Ramos (cell line): ENCODE data around the gene FILIP1L.

Source experiments
- in situ Hi-C: fragments of 300-500 bp; cut with MboI; formaldehyde crosslinking; loops from one replicate; pipeline ENCODE4 v1.14.3; 2022; ENCODE audit warnings: low sequenced_read_pairs; ENCODE audit not compliant: unreplicated experiment

FILIP1L gene

GRCh38 chr3:99960123-99960878 is 154.0 kb downstream of the FILIP1L start:
- in situ Hi-C loops: no loop called here

GRCh38 chr3:99958222-99958912 is 155.9 kb downstream of the FILIP1L start:
- in situ Hi-C loops: no loop called here

GRCh38 chr3:99957151-99957796 is 157.0 kb downstream of the FILIP1L start:
- in situ Hi-C loops: no loop called here

GRCh38 chr3:99955773-99956562 is 158.3 kb downstream of the FILIP1L start:
- in situ Hi-C loops: no loop called here

GRCh38 chr3:99954914-99955644 is 159.2 kb downstream of the FILIP1L start:
- in situ Hi-C loops: no loop called here

GRCh38 chr3:99953596-99953995 is 160.7 kb downstream of the FILIP1L start:
- in situ Hi-C loops: no loop called here

DNA sequence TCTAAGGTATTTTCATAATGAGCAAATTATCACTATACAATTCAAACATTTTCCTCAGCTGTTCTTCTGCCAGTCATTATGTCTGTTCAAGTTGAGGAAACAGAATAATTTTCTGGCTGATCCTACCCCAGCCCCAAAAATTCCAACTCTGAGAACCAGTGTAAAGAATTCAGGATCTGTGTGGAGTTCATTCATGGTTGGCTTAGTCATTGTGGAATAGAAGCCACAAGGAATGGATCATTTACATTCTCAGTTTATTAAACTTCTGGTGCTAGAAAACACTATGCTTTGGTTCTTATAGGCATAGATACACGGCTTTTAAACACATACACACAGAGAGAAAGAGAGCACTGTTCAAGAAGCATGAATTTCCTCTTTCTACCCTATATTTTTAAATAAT is 162.0 kb downstream of the FILIP1L start:
- in situ Hi-C loops: no loop called here

DNA sequence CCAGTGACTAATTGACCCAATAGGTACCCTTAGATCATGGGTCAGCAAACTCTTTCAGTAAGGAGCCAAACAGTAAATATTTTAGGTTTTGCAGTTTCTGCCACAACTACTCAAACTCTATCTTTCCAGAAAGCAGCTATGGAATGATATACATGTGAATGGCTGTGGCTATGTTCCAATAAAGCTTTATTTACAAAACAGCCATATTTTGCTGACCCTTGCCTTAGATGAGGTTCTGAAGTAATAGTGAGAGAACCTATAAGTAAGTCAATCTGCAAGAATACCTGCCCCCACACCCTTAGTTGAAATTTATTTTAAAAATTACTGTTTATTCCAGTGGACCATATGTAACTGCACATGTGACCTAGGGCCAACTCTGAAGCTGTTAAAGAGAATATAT is 162.6 kb downstream of the FILIP1L start:
- in situ Hi-C loops: no loop called here

DNA sequence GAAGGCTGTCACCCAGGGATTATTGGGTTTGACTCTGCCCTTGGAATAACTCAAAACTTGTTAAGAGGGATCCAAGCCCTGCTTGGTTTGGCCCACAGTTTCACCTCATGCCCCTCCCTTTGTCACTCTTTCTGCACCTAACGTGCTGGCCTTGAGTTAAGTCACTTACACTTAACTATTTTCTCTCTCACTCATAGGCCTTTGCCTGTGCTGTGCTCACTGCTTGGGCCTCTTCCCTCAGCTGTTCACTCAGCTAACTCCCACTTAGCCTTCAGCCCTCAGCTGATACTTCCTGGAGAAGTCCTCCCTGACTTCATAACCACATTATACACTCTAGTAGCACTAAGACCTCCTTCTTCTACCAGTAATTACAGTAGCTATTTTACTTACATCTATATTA is 163.4 kb downstream of the FILIP1L start:
- in situ Hi-C loops: no loop called here

DNA sequence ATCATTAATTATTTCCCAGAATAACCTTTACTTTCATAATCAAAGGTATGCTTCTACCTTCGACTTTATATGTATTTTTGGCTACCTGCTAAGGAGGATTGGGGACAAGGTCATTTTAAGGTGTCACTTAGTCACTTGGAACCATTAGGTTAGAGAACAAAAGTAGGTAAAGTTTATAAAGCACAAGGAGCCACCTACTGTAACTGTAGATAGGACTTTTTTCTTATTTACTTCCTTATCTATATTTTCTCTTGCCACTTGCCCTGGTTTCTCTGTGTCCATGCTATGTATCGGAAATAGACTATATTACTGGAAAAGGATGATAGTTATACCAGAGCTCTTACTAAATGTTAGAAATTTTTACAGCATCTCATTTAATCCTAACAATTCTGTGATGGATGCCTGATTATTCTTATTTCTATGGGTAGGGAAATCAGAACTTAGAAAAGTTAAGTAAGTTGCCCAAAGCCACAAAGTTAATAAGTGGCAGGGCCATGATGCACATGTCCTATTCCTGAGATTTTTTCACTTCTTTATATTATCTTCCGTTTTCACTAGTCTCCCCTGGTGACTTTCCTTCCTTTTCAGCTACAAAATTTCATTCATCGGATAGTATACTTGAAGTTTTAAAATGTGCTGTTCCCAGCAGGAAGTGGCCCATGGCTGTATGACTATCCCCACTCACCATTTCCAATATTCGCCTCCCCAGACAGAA is 164.2 kb downstream of the FILIP1L start:
- in situ Hi-C loops: no loop called here

DNA sequence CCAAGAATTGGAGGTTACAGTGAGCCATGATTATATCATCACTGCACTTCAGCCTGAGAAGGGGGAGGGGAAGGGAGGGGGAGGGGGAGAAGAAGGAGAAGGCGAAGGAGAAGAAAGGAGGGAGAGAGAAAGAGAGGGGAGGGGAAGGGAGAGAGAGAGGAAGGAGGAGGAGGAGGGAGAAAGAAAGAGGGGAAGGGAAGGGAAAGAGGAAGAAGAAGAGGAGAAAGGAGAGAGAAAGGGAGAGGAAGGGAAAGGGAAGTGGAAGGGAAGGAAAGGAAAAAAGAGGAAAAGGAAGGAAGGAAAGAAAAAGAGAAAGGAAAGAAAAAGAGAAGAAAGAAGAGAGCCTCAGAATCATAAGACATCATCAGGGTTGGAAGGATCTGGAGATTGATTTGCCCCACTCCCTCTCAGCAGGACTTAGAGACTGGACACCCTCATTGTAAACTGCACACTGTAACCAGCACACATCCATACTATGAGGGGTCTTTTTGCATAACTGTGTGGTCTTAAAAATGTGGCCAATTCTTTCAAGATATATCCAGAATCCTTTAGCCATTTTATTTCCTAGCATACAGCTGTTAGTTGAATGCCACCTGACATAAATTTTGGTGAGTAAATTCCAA is 165.7 kb downstream of the FILIP1L start:
- in situ Hi-C loops: no loop called here

DNA sequence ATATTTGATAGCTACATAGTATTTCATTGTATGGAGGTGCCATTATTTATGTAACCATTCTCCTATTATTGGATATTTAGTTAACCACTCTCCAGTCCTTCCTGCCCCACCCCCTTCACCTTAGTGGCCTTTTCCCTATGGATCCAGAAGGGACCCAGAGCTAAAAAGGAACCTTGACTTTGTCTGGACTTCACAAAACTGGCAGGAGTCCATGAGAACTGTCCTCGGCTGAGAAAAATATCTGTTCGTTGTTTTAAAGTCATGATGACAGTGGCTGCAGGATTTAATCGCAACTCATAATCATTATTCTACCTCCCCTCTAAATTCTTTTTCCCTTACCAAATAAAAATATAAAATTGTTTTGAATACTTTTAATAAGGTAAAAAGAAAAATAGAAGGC is 166.9 kb downstream of the FILIP1L start:
- in situ Hi-C loops: no loop called here

DNA sequence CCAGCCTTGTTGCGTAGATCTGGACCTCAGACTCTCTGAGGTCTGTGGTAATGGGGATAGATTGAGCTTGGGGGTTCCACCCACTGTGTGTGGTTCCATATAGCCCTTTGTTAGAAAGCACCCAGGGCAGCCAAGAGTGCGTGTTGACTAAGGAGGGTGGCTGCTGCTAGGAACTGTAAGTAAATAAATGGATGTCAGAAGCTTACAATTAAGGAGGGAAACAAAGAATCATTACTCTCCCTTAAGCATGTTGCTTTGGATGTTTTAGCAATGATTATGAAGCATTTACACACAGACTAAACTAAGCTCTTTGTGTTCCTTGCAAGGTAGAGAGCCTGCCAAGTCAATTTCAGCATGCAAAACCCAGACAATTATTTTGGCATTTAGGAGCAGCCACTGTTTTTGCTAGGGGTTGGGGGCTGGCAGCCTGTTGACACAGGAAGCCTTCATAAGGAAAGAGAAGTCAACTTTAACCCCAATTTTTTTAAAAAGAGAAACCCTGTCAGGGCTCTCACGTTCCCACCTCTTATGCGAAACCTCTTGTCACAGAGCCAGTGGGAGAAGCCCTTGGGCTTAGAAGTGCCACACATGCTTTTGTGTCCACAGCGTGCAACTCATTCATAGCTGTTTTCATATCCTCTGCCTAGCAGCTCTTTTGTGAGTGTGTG is 168.8 kb downstream of the FILIP1L start:
- in situ Hi-C loops: no loop called here

DNA sequence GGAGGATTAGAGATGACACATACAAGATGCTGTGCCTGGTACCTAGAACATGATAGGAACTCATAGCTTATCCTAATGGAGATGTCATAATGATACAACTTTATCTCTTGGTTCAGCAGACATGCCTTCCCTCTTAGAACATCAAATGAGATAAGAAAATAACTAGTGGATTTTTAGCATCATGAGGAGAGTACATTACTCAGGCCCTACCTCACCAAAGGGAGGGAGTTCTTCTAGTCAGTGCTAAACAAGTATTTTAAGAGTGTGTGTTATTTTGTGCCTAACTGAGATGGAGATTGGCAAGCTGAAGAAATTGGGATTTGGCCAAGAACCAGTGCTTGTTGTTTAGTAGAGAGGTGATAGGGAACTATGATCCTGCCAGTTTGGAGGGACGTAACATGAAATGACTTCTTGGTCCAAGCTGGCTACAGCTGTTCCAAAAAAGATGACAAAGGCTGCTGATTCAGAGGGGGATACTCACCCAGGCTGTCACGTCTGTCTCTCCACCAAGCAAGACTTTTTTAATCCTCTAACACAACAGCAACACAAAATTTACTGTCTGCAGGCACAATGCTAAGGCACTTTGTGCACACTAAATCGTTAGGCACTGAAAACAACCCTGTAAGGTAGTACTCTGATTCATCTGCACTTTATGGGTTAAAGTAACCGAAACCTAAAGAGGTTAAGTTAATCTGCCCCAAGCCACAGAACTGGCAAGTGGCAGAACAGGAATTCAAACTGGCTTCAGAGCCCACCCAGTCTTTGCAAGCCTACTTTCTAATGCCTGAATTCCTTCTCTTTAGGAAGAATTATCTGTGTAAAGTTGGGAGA is 170.2 kb downstream of the FILIP1L start:
- in situ Hi-C loops: no loop called here

DNA sequence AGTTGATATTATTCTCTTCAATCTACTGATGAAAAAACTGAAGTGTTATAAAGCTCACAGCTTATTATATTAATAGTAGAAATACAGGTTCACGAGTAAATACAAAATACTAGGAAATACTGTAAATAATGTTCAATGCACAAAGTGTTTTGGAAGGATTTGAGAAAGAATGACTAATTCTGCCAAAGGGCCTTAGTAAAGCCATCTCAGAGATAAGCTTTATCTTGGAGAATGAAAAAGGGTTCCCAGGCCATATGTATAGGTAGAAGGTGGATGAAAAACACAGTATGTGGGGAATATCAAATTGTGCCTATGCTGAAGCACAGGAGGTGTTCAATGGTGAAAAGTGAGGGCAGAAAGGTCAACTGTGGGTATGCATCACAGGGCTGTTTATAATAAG is 173.1 kb downstream of the FILIP1L start:
- in situ Hi-C loops: no loop called here

DNA sequence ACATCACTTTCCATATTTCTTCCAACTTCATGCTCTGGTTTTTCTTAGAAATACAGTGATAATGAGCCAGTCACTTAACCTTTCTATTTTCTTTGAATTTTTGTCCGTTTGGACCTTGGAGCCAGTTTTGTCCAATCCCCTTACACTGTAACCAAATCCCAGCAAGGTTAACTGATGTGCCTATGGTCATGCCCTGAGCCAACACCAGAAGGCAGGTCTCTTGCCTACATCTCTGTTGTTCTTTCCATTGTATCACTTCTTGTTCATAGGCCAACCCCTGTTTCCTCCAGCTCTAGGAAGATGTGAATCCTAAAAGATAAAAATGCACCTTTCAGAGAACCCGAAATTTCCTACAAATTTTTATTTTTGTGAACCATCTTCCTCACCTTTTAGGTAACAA is 174.0 kb downstream of the FILIP1L start:
- in situ Hi-C loops: no loop called here

DNA sequence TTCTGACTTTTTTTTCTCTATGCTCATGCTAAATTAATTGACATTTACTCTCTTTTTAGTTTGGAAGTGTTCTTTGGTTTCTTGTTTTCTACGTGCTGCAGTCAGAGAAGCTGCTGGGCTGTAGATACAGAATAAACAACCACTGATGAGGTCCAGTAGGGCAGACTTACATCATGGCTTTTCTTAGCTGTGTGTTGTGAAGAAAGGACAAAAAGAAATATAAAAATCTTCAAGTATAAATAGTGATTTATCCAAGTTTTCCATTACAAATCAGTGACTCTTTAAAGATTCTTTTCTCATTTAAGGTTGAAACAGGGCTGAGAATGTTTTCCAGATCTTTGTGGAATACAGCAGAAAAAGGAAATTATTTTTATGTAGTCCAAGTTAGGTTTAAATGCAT is 174.4 kb downstream of the FILIP1L start:
- in situ Hi-C loops: no loop called here
